Karpas-422 (cell line): ENCODE measurements around the gene NUMA1. TPM values are rescaled to one million over a fixed set of nuclear protein-coding genes. Genes with fewer than 3 reads are reported as not detected.

Source experiments
- DNase-seq: peaks from one replicate; pipeline ENCODE4 v3.0.0-alpha.2; 2015
- H2AFZ ChIP-seq: fragments of 200-600 bp; sonication (generic); 2 replicates; pipeline ENCODE4 v1.6.1; 2014; ENCODE audit warnings: antibody characterized with exemption, low read length, mixed read lengths
- H3K27ac ChIP-seq: fragments of 200-600 bp; sonication (generic); 2 replicates; pipeline ENCODE4 v1.5.1; 2014; ENCODE audit warnings: mild to moderate bottlenecking, low read length, moderate library complexity
- H3K27me3 ChIP-seq: fragments of 200-600 bp; sonication (generic); 2 replicates; pipeline ENCODE4 v1.6.1; 2014; ENCODE audit warnings: low read length, mixed read lengths
- H3K36me3 ChIP-seq: fragments of 200-600 bp; sonication (generic); 2 replicates; pipeline ENCODE4 v1.6.1; 2014; ENCODE audit warnings: low read length, mixed read lengths; ENCODE audit not compliant: insufficient read depth
- H3K4me1 ChIP-seq: fragments of 200-600 bp; sonication (generic); 2 replicates; pipeline ENCODE4 v1.6.1; 2014; ENCODE audit warnings: mild to moderate bottlenecking, low read length, mixed read lengths
- H3K4me2 ChIP-seq: fragments of 200-600 bp; sonication (generic); 2 replicates; pipeline ENCODE4 v1.6.1; 2014; ENCODE audit warnings: low read length, low read depth, mild to moderate bottlenecking; ENCODE audit not compliant: poor library complexity, severe bottlenecking
- H3K4me3 ChIP-seq: fragments of 200-600 bp; sonication (generic); 2 replicates; pipeline ENCODE4 v1.5.1; 2014; ENCODE audit warnings: mild to moderate bottlenecking, antibody characterized with exemption, low read length, mixed read lengths
- H3K79me2 ChIP-seq: fragments of 200-600 bp; sonication (generic); 2 replicates; pipeline ENCODE4 v1.6.1; 2014; ENCODE audit warnings: mild to moderate bottlenecking, low read length, mixed read lengths
- H3K9ac ChIP-seq: fragments of 200-600 bp; sonication (generic); 2 replicates; pipeline ENCODE4 v1.6.0; 2014; ENCODE audit warnings: low read length
- H3K9me2 ChIP-seq: fragments of 200-600 bp; sonication (generic), shearing (Covaris generic); replicated peaks from 2 replicates; pipeline ENCODE4 v1.6.0; 2014; ENCODE audit warnings: mild to moderate bottlenecking, low read length, moderate library complexity; ENCODE audit not compliant: insufficient read depth
- H3K9me3 ChIP-seq: fragments of 300-700, 200-600 bp; sonication (generic); 2 replicates; pipeline ENCODE4 v1.6.1; 2014; ENCODE audit warnings: low read length, mixed read lengths
- H4K20me1 ChIP-seq: fragments of 200-600 bp; sonication (generic); 2 replicates; pipeline ENCODE4 v1.6.1; 2014; ENCODE audit warnings: mild to moderate bottlenecking, antibody characterized with exemption, low read length, low read depth; ENCODE audit not compliant: insufficient read depth
- total RNA-seq: library from RNA; depleted of rRNA; stranded (reverse); fragments of >200 nt; shearing (Covaris generic); gene quantifications from 2 replicates; pipeline ENCODE4 v1.2.3, GENCODE V29; 2014; ENCODE audit warnings: low replicate concordance

The NUMA1 gene
- total RNA-seq, 1 experiment from 2014 or later = 29.0 TPM

GRCh38 chr11:72041364-72042063 is 38.8 kb downstream of the NUMA1 start:
- no peak for DNase-seq
- Histone ChIP-seq H3K9me3 (no peaks in the 10 kb centered on the region), H3K27me3 (0 out of 2 replicates have a peak, but pooled peaks cover 2% of the 10 kb centered on the region), H3K4me3 (peak overlapping the region; percentile 28; the same call in 1 of the 2 replicates), H3K4me1 (peaks cover 54% of the 10 kb centered on the region), H4K20me1 (peaks cover 87% of the 10 kb centered on the region), H3K27ac (no peak overlapping the region), H3K9me2 (no peaks in the 10 kb centered on the region), H3K79me2 (no peaks in the 10 kb centered on the region), H3K9ac (no peak overlapping the region), H3K4me2 (peak overlapping the region; percentile 48), H3K36me3 (no peaks in the 10 kb centered on the region), H2AFZ (no peak overlapping the region)

DNA sequence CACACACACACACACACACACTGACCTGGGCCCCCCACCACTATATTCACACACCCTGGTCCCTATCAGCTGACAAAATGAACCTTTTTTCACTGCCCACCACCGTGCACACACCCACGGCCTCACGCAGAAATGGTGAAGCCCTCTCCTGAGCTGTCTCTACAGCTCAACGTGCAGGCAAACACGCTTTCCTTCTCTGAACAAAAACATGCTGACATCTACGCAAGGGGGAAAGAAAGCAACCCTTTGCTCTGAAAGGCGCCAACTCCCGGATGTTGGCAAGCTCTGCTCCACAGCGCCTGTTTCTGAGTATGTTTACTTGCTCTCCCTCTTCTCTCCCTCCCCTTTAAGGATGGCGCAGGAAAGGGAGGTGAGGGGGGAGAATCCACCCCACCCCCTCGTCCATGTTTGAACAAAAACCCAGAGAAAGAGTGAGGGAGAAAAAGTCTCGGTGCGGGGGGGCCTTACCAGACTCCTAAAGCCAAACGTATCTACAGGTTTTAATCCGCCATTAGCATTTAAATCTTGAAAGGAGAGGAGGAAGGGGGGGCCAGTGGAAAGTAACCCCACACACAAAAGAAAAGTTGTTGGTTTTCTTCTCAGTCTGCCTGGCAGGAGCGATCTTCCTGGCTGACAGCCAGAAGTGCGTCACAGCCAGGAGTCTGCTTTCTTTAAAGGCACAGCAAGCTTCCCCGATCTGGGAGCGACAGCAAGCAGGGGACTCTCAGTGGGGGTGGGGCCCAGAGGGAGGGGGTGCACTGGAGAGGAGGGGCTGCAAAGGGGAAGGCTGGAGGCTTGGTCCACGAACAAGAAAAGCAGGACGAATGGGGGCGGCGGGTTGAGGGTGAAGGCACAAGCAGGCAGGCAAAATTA is 39.6 kb downstream of the NUMA1 start:
- Histone ChIP-seq H3K27me3 (0 out of 2 replicates have a peak, but pooled peaks cover 2% of the 10 kb centered on the region), H3K4me1 (peaks cover 60% of the 10 kb centered on the region), H3K4me3 (peak overlapping the region; percentile 28; the same call in 1 of the 2 replicates), H4K20me1 (peaks cover 89% of the 10 kb centered on the region), H3K36me3 (no peaks in the 10 kb centered on the region), H3K9ac (no peak overlapping the region), H2AFZ (no peak overlapping the region), H3K9me3 (no peaks in the 10 kb centered on the region), H3K79me2 (no peaks in the 10 kb centered on the region), H3K9me2 (no peaks in the 10 kb centered on the region), H3K27ac (no peak overlapping the region), H3K4me2 (peak overlapping the region; percentile 48)
- peak; percentile 61 for DNase-seq

DNA sequence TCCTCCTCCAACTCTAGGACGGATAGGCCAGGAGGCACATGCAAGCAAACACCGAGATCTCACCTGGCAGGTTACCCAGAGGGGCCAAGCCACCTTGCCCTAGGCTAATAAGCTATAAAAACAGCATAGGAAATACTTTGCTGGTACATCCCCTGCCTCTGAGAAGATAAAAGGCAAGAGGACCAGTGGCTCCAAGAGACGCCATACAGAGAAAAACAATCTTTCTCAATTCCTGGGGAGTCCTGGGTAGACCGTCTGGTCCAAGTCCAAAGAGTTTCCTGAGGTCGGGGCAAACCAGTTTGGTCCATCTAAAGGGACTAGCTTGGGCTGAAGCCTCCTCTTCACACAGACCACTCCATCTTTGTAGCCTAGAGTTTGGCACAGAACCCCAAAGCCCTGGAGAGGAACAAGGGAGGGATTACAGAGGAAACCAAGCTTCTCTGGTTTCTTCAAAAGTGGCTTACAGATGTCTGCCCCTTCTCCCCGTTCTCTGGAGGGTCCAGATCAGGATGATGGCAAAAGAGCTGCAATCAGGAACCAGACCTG is 40.4 kb downstream of the NUMA1 start:
- Histone ChIP-seq H4K20me1 (peaks cover 84% of the 10 kb centered on the region), H2AFZ (no peak overlapping the region), H3K4me3 (no peak overlapping the region), H3K4me1 (peaks cover 60% of the 10 kb centered on the region), H3K9ac (no peak overlapping the region), H3K36me3 (no peaks in the 10 kb centered on the region), H3K9me3 (no peaks in the 10 kb centered on the region), H3K4me2 (no peak overlapping the region), H3K79me2 (no peaks in the 10 kb centered on the region), H3K9me2 (no peaks in the 10 kb centered on the region), H3K27me3 (0 out of 2 replicates have a peak, but pooled peaks cover 2% of the 10 kb centered on the region), H3K27ac (no peak overlapping the region)
- DNase-seq = no peak

DNA sequence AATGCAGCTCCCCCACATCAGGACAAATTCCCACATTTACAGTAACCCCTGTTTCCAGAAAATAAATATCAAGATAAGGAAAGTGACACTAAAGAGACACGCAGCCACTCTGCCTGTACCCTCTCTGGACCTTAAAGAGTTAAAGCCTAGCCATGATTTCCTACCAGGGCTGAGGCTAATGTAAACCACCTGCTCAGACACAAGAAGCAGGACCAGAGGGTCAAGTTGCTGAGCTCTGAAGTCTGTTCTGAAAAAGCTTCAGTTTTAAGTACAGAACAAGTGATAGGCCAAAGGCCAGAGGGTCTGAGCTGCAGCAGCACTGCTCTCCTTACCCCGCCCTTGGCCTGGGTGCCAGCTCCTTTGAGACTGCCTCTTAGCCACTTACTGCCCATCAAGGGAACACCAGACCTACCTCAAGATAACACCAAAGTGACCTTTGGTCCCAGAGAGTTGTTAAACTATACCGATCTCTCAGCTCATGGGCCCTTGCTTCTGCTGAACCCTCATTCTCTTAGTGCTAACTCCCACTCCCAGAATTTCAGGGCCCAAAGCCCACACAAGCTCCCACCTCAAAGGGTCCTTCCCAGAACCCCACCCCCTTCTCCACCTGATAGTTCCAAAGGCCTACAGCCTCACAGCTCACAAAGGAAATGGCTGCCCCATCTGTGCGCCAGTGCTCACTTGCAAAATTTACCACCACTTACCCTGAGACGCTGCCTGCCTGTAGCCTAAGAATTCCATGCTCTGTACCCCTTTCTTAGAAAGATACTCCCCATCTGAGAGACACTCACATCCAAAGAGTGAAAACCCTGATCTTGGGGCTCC is 41.1 kb downstream of the NUMA1 start:
- Histone ChIP-seq H3K9me3 (no peaks in the 10 kb centered on the region), H2AFZ (no peak overlapping the region), H3K36me3 (no peaks in the 10 kb centered on the region), H3K4me3 (peak overlapping the region; percentile 52; the same call in 1 of the 2 replicates), H3K27me3 (0 out of 2 replicates have a peak, but pooled peaks cover 2% of the 10 kb centered on the region), H3K79me2 (no peaks in the 10 kb centered on the region), H3K9ac (no peak overlapping the region), H3K4me1 (peaks cover 60% of the 10 kb centered on the region), H3K4me2 (peak overlapping the region; percentile 76), H3K27ac (no peak overlapping the region), H4K20me1 (peaks cover 79% of the 10 kb centered on the region), H3K9me2 (no peaks in the 10 kb centered on the region)
- no peak for DNase-seq

DNA sequence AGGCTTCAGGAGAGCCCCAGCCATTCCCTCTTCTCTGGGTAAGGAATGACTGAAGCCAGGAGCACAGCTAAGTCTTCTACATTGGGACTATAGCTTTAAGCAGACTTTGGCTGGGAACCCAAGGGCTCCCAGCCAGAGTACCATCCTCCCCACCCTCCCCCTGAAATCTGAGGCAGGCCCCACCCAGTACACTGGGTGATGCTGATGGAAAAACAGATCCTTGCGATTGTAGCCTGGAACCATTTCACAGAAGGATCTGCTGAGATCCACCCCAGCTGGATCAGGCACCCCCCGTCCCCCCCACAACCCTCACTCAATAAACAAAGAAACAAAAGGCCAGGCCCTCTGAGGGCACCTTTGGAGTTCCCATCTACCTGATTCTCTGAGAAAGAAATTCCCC is 41.9 kb downstream of the NUMA1 start:
- H3K36me3 ChIP-seq = no peaks in the 10 kb centered on the region
- peaks cover 73% of the 10 kb centered on the region for H4K20me1 ChIP-seq
- no peak overlapping the region for H3K27ac ChIP-seq
- H3K9me2 ChIP-seq = no peaks in the 10 kb centered on the region
- no peak for DNase-seq
- peaks cover 60% of the 10 kb centered on the region for H3K4me1 ChIP-seq
- peak overlapping the region; percentile 76 for H3K4me2 ChIP-seq
- 0 out of 2 replicates have a peak, but pooled peaks cover 2% of the 10 kb centered on the region for H3K27me3 ChIP-seq
- no peaks in the 10 kb centered on the region for H3K79me2 ChIP-seq
- H2AFZ ChIP-seq = no peak overlapping the region
- no peak overlapping the region for H3K9ac ChIP-seq
- H3K4me3 ChIP-seq = peak overlapping the region; percentile 52
- no peaks in the 10 kb centered on the region for H3K9me3 ChIP-seq

- H3K27me3 ChIP-seq = 0 out of 2 replicates have a peak, but pooled peaks cover 2% of the 10 kb centered on the region
- peak overlapping the region; percentile 52 for H3K4me3 ChIP-seq
These were observed 42.6 kb downstream of the NUMA1 start for GRCh38 chr11:72037554-72038311.

DNA sequence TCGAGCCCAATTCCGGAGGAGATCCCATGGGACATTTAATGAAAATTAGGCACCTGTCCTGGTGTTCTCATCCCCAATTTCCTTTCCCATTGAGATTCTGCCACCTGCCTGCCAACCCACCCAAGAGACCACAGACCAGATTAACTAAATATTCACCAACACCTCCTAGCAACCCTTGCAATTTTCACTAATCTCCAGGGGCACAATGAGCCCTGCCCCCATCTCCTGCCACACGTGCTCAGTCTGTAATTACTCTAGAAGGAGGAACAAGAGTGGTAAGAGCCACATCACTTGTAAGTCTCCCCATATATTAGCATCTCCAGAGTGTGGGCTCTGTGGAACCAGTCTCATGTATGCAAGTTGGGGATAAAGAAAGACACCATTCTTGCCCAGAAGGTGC is 43.7 kb downstream of the NUMA1 start:
- H3K4me2 ChIP-seq = peak overlapping the region; percentile 76
- peaks cover 66% of the 10 kb centered on the region for H4K20me1 ChIP-seq
- no peak overlapping the region for H3K9ac ChIP-seq
- no peak overlapping the region for H2AFZ ChIP-seq
- H3K4me3 ChIP-seq = peak overlapping the region; percentile 17; the same call in 1 of the 2 replicates
- 0 out of 2 replicates have a peak, but pooled peaks cover 2% of the 10 kb centered on the region for H3K27me3 ChIP-seq
- peak; percentile 75 for DNase-seq
- H3K27ac ChIP-seq = no peak overlapping the region
- H3K4me1 ChIP-seq = peaks cover 57% of the 10 kb centered on the region
- no peaks in the 10 kb centered on the region for H3K36me3 ChIP-seq
- H3K9me2 ChIP-seq = no peaks in the 10 kb centered on the region
- no peaks in the 10 kb centered on the region for H3K79me2 ChIP-seq
- H3K9me3 ChIP-seq = no peaks in the 10 kb centered on the region

More at GRCh38 chr11:72037554-72038311, 42.6 kb downstream of the NUMA1 start:
- no peaks in the 10 kb centered on the region for H3K9me3 ChIP-seq
- no peak overlapping the region for H3K9ac ChIP-seq
- peaks cover 73% of the 10 kb centered on the region for H4K20me1 ChIP-seq
- no peaks in the 10 kb centered on the region for H3K9me2 ChIP-seq
- peak overlapping the region; percentile 76 for H3K4me2 ChIP-seq
- H2AFZ ChIP-seq = no peak overlapping the region
- no peaks in the 10 kb centered on the region for H3K36me3 ChIP-seq
- peak overlapping the region; percentile 55 for H3K27ac ChIP-seq
- peaks cover 60% of the 10 kb centered on the region for H3K4me1 ChIP-seq
- peak; percentile 93 for DNase-seq
- no peaks in the 10 kb centered on the region for H3K79me2 ChIP-seq
